Activated CD4-positive, alpha-beta memory T cell treated with anti-CD3 and anti-CD28 coated beads for 36 hours (primary cell): ENCODE measurements around the gene COX7B2. TPM values are rescaled to one million over a fixed set of nuclear protein-coding genes. Genes with fewer than 3 reads are reported as not detected.

Source experiments
- total RNA-seq, 2 experiments: library from RNA; stranded (reverse); gene quantifications; one replicate each; pipeline ENCODE4 v1.2.3, GENCODE V29; 2021

Gene COX7B2
- total RNA-seq, 2 experiments from 2014 or later = not detected

Other genes with a start within 250 kb of the COX7B2 start
- gene GABRA4, start 84.3 kb upstream of the COX7B2 start, total RNA-seq = not detected
- not detected for gene GABRB1, start 122.3 kb upstream of the COX7B2 start, total RNA-seq